Mesendoderm (in vitro differentiated cells): ENCODE results near the gene ADGRA3.

ENCODE experiments used
- DNase-seq: peaks from one replicate; pipeline ENCODE4 v3.0.0; 2013
- H2AK5ac ChIP-seq: 2 replicates; pipeline ENCODE4 v1.6.1; 2013; ENCODE audit warnings: low read length, inconsistent platforms
- H2BK120ac ChIP-seq: 2 replicates; pipeline ENCODE4 v1.6.1; 2013; ENCODE audit warnings: low read depth, mild to moderate bottlenecking, low read length, moderate library complexity, mixed read lengths
- H2BK15ac ChIP-seq: replicated peaks from 2 replicates; pipeline ENCODE4 v1.6.1; 2013; ENCODE audit warnings: low read depth, mild to moderate bottlenecking, moderate library complexity
- H2BK5ac ChIP-seq: 2 replicates; pipeline ENCODE4 v1.6.1; 2013; ENCODE audit warnings: low read length, inconsistent platforms
- H3K18ac ChIP-seq: 2 replicates; pipeline ENCODE4 v1.6.1; 2013; ENCODE audit warnings: mild to moderate bottlenecking, low read length, mixed read lengths
- H3K23ac ChIP-seq: one replicate; pipeline ENCODE4 v1.6.1; 2013; ENCODE audit warnings: low read length
- H3K27ac ChIP-seq: 2 replicates; pipeline ENCODE4 v1.5.1; 2013; ENCODE audit warnings: low read depth, mild to moderate bottlenecking, inconsistent platforms, low read length, moderate library complexity
- H3K27me3 ChIP-seq: 2 replicates; pipeline ENCODE4 v1.6.1; 2013; ENCODE audit warnings: low read length, control low read depth, mild to moderate bottlenecking, inconsistent platforms; ENCODE audit not compliant: insufficient read depth, poor library complexity
- H3K36me3 ChIP-seq: 2 replicates; pipeline ENCODE4 v1.6.1; 2013; ENCODE audit warnings: low read length, inconsistent platforms; ENCODE audit not compliant: control insufficient read depth, insufficient read depth
- H3K4ac ChIP-seq: one replicate; pipeline ENCODE4 v1.6.1; 2013; ENCODE audit warnings: low read depth, mild to moderate bottlenecking, low read length, moderate library complexity
- H3K4me1 ChIP-seq: 2 replicates; pipeline ENCODE4 v1.6.1; 2013; ENCODE audit warnings: low read depth, low read length, inconsistent platforms; ENCODE audit not compliant: control insufficient read depth
- H3K4me2 ChIP-seq: 2 replicates; pipeline ENCODE4 v1.6.1; 2013; ENCODE audit warnings: low read length
- H3K4me3 ChIP-seq: 2 replicates; pipeline ENCODE4 v1.5.1; 2013; ENCODE audit warnings: mild to moderate bottlenecking, low read length
- H3K56ac ChIP-seq: one replicate; pipeline ENCODE4 v1.6.1; 2013; ENCODE audit warnings: low read length
- H3K79me1 ChIP-seq: 2 replicates; pipeline ENCODE4 v1.6.1; 2013; ENCODE audit warnings: low read length, inconsistent platforms
- H3K79me2 ChIP-seq: 2 replicates; pipeline ENCODE4 v1.6.1; 2013; ENCODE audit warnings: mild to moderate bottlenecking, low read length; ENCODE audit not compliant: control insufficient read depth, insufficient read depth
- H3K9ac ChIP-seq: 2 replicates; pipeline ENCODE4 v1.6.1; 2013; ENCODE audit warnings: low read length, inconsistent platforms
- H4K5ac ChIP-seq: one replicate; pipeline ENCODE4 v1.6.1; 2013; ENCODE audit warnings: low read length
- H4K8ac ChIP-seq: one replicate; pipeline ENCODE4 v1.6.1; 2013; ENCODE audit warnings: low read depth, mild to moderate bottlenecking, control low read depth, low read length, moderate library complexity
- WGBS: extraction: QIAGEN DNeasy Blood & Tissue Kit; methylation state at CpG from one replicate; pipeline ENCODE4 v1.1.7; 2013; ENCODE audit warnings: low lambda C conversion rate, missing lambda C conversion rate; ENCODE audit not compliant: insufficient coverage; ENCODE audit errors: extremely low coverage; 5-methylcytosine and 5-hydroxymethylcytosine counted together

Gene ADGRA3

DNA sequence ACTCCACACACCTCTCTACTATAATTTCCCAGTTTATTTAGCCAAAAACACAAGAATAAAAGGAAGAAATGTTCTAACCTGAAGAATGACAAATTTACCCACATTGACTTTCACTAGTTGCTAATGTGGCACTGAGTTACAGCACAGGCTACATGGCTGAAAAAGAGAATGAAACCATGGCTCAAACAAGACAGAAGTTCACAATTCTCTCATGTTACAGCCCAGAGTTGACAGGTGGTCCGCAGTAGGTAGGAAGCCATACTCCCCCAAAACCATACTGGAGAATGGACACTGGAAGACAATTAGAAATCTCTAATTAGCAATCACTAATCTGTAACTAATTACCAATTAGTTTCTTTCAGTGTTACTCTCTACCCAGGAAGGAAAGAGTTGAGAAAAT lies 170.8 kb downstream of the ADGRA3 start:
- Histone ChIP-seq H2BK120ac (no peak overlapping the region), H3K23ac (no peak overlapping the region), H3K18ac (no peak overlapping the region), H3K56ac (no peak overlapping the region), H3K4ac (no peak overlapping the region), H2BK15ac (no peak overlapping the region), H3K79me2 (no peaks in the 10 kb centered on the region), H3K79me1 (no peaks in the 10 kb centered on the region), H2BK5ac (no peak overlapping the region), H3K9ac (no peak overlapping the region), H3K4me2 (no peak overlapping the region), H4K8ac (no peak overlapping the region), H3K27ac (no peak overlapping the region), H3K36me3 (no peaks in the 10 kb centered on the region), H3K4me1 (no peaks in the 10 kb centered on the region), H3K4me3 (no peak overlapping the region), H3K27me3 (no peaks in the 10 kb centered on the region), H2AK5ac (no peak overlapping the region), H4K5ac (no peak overlapping the region)
- WGBS = no CpG with 5 or more reads among the region's 1 CpG
- DNase-seq = no peak

DNA sequence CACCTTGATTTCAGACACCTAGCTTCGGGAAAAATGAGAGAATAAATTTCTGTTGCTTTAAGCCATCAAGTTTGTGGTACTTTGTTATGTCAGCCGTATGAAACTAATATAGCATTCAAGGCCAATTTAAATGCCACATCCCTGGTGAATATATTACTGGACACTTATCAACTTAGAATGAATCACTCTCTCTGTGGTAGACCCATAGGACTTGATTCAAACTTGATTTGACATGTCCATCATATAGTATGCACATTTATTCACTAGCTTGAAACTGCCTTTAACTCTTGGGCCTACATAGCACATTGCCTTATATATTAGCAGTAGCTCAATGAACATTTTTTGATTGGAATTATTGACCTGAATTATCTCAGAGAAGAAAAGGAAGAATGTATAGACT lies 172.3 kb downstream of the ADGRA3 start:
- H3K27me3 ChIP-seq = no peaks in the 10 kb centered on the region
- H3K79me1 ChIP-seq = no peaks in the 10 kb centered on the region
- H4K8ac ChIP-seq = no peak overlapping the region
- no peak overlapping the region for H2BK120ac ChIP-seq
- no peak overlapping the region for H3K4me3 ChIP-seq
- H3K4me2 ChIP-seq = no peak overlapping the region
- no peak overlapping the region for H3K9ac ChIP-seq
- H2BK5ac ChIP-seq = no peak overlapping the region
- H3K4me1 ChIP-seq = no peaks in the 10 kb centered on the region
- H4K5ac ChIP-seq = no peak overlapping the region
- no peaks in the 10 kb centered on the region for H3K79me2 ChIP-seq
- H2AK5ac ChIP-seq = no peak overlapping the region
- no peak overlapping the region for H2BK15ac ChIP-seq
- H3K56ac ChIP-seq = no peak overlapping the region
- DNase-seq = no peak
- no peak overlapping the region for H3K23ac ChIP-seq
- H3K36me3 ChIP-seq = no peaks in the 10 kb centered on the region
- no CpG with 5 or more reads among the region's 2 CpGs for WGBS
- no peak overlapping the region for H3K4ac ChIP-seq
- no peak overlapping the region for H3K27ac ChIP-seq
- H3K18ac ChIP-seq = no peak overlapping the region

DNA sequence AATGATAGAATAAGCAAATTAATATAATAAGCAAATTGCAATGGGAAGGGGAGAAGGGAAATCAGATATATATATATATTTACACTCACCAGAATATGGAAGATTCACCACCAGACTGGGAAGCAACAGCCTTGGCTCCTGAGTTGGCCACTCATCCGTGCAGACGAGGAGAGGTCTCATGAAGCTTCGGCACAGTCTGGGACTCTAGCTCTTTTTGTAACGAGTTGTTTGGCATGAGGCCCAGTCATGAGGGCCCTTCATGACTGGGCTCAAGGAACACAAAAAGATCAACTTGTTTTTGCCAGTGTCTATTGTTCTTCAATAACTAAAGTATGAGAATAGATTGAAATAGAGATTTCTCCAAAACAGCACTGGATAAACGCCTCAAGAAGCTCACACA lies 176.4 kb downstream of the ADGRA3 start:
- H3K4me1 ChIP-seq = no peaks in the 10 kb centered on the region
- no peak overlapping the region for H3K4ac ChIP-seq
- no peak overlapping the region for H3K4me3 ChIP-seq
- no peak overlapping the region for H2BK120ac ChIP-seq
- H3K36me3 ChIP-seq = no peaks in the 10 kb centered on the region
- no peak overlapping the region for H3K9ac ChIP-seq
- no peak for DNase-seq
- no peak overlapping the region for H3K4me2 ChIP-seq
- H3K79me2 ChIP-seq = no peaks in the 10 kb centered on the region
- H4K5ac ChIP-seq = no peak overlapping the region
- no peak overlapping the region for H2BK5ac ChIP-seq
- no peak overlapping the region for H4K8ac ChIP-seq
- no peak overlapping the region for H2BK15ac ChIP-seq
- no peaks in the 10 kb centered on the region for H3K27me3 ChIP-seq
- WGBS = no CpG with 5 or more reads among the region's 5 CpGs
- H3K23ac ChIP-seq = no peak overlapping the region
- H3K56ac ChIP-seq = no peak overlapping the region
- H3K27ac ChIP-seq = no peak overlapping the region
- no peaks in the 10 kb centered on the region for H3K79me1 ChIP-seq
- no peak overlapping the region for H2AK5ac ChIP-seq
- H3K18ac ChIP-seq = no peak overlapping the region

DNA sequence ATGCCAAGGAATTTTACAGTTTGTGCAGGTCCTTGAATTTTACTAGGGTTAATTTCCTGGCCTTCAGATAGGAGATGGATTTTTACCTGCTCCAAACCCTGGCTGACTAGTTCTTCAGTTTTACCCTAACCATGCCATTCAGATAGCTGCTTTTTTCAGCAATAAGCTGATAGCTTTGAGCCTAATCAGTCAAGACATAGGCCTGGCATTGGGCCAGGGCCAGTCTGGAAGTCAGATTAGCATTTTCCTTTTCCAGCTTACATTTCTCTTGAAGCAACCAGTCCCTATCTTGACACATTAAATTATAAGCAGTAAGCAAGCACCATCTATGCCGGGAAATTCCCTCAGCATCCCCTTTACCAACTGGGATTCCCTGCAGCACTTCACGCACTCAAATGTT lies 177.1 kb downstream of the ADGRA3 start:
- no peak overlapping the region for H2BK15ac ChIP-seq
- H3K4me3 ChIP-seq = no peak overlapping the region
- no peak overlapping the region for H3K18ac ChIP-seq
- H2BK120ac ChIP-seq = no peak overlapping the region
- H3K4me1 ChIP-seq = no peaks in the 10 kb centered on the region
- H3K9ac ChIP-seq = no peak overlapping the region
- H3K79me2 ChIP-seq = no peaks in the 10 kb centered on the region
- DNase-seq = no peak
- no peak overlapping the region for H2AK5ac ChIP-seq
- no peak overlapping the region for H3K27ac ChIP-seq
- no peak overlapping the region for H4K8ac ChIP-seq
- no peak overlapping the region for H4K5ac ChIP-seq
- H3K23ac ChIP-seq = no peak overlapping the region
- no CpG with 5 or more reads among the region's 2 CpGs for WGBS
- H2BK5ac ChIP-seq = no peak overlapping the region
- H3K56ac ChIP-seq = no peak overlapping the region
- no peak overlapping the region for H3K4me2 ChIP-seq
- H3K79me1 ChIP-seq = no peaks in the 10 kb centered on the region
- no peak overlapping the region for H3K4ac ChIP-seq
- no peaks in the 10 kb centered on the region for H3K27me3 ChIP-seq
- H3K36me3 ChIP-seq = no peaks in the 10 kb centered on the region
